HepG2 (cell line): ENCODE measurements around the gene AJUBA. TPM values are rescaled to one million over a fixed set of nuclear protein-coding genes. Genes with fewer than 3 reads are reported as not detected.

Experiments
- AHR ChIP-seq: IDR thresholded peaks from 2 replicates; pipeline ENCODE4 v1.6.1; 2018; ENCODE audit warnings: missing genetic modification reagents, missing compliant biosample characterization
- DNMT3B ChIP-seq: conservative IDR thresholded peaks from 2 replicates; pipeline ENCODE4 v1.6.1; 2016; ENCODE audit warnings: missing biosample characterization, control low read depth
- EED ChIP-seq: sonication (generic); formaldehyde crosslinking; IDR thresholded peaks from 2 replicates; pipeline ENCODE4 v1.5.0; 2020; ENCODE audit warnings: mild to moderate bottlenecking, missing genetic modification reagents
- FOSL2 ChIP-seq: sonication (generic); formaldehyde crosslinking; IDR thresholded peaks from 2 replicates; pipeline ENCODE4 v1.4.0; 2020; ENCODE audit warnings: missing genetic modification reagents
- ISX ChIP-seq: sonication (generic); formaldehyde crosslinking; conservative IDR thresholded peaks from 2 replicates; pipeline ENCODE4 v1.5.0; 2020; ENCODE audit warnings: missing genetic modification reagents
- RELA ChIP-seq: sonication (generic); formaldehyde crosslinking; IDR thresholded peaks from 2 replicates; pipeline ENCODE4 v1.4.0; 2020; ENCODE audit warnings: missing genetic modification reagents
- SIN3B ChIP-seq: fragments of 150-350 bp; IDR thresholded peaks from 2 replicates; pipeline ENCODE4 v1.6.1; 2014; ENCODE audit warnings: low read length
- SNAI1 ChIP-seq: sonication (generic); formaldehyde crosslinking; IDR thresholded peaks from 2 replicates; pipeline ENCODE4 v1.5.0; 2020; ENCODE audit warnings: mild to moderate bottlenecking, missing genetic modification reagents, borderline replicate concordance
- THAP11 ChIP-seq: IDR thresholded peaks from 2 replicates; pipeline ENCODE4 v1.6.1; 2016; ENCODE audit warnings: missing biosample characterization, missing genetic modification reagents
- TSC22D2 ChIP-seq: sonication (generic); formaldehyde crosslinking; IDR thresholded peaks from 2 replicates; pipeline ENCODE4 v1.5.1; 2020; ENCODE audit warnings: missing genetic modification reagents, mild to moderate bottlenecking, borderline replicate concordance
- ZFYVE20 ChIP-seq: sonication (generic); formaldehyde crosslinking; IDR thresholded peaks from 2 replicates; pipeline ENCODE4 v1.8.0; 2023; ENCODE audit warnings: low read depth, mild to moderate bottlenecking, moderate library complexity, missing genetic modification reagents, borderline replicate concordance
- ZNF205 ChIP-seq: IDR thresholded peaks from 2 replicates; pipeline ENCODE4 v1.6.1; 2018; ENCODE audit warnings: missing biosample characterization, missing genetic modification reagents
- ZNF274 ChIP-seq: sonication (generic); formaldehyde crosslinking; IDR thresholded peaks from 2 replicates; pipeline ENCODE4 v1.5.1; 2020; ENCODE audit warnings: mild to moderate bottlenecking, missing genetic modification reagents
- ZNF383 ChIP-seq: sonication (generic); formaldehyde crosslinking; IDR thresholded peaks from 2 replicates; pipeline ENCODE4 v1.4.0; 2020; ENCODE audit warnings: missing genetic modification reagents, mild to moderate bottlenecking, borderline replicate concordance
- ZNF549 ChIP-seq: sonication (generic); formaldehyde crosslinking; IDR thresholded peaks from 2 replicates; pipeline ENCODE4 v1.5.0; 2020; ENCODE audit warnings: missing genetic modification reagents
- ZNF790 ChIP-seq: sonication (generic); formaldehyde crosslinking; IDR thresholded peaks from 2 replicates; pipeline ENCODE4 v1.8.0; 2022; ENCODE audit warnings: missing genetic modification reagents, mild to moderate bottlenecking, borderline replicate concordance
- polyA plus RNA-seq, 8 experiments: library from polyadenylated mRNA; depleted of rRNA in 3 of 8; stranded (reverse) in 7 of 8; unstranded in 1 of 8; fragments of >200 nt; fragmentation: Illumina TruSeq in 4 of 8; extraction: Trizol in 4 of 8; gene quantifications; 2 replicates each; pipeline versions ENCODE4 v1.2.1 to v1.2.3, GENCODE V29; 2011 to 2016; ENCODE audit warnings: low read depth in 4 of 8, missing spikeins in 1 of 8, mixed read lengths in 1 of 8; ENCODE audit not compliant: insufficient read depth in 1 of 8
- total RNA-seq, 5 experiments: library from RNA; depleted of rRNA; stranded (reverse); fragments of >200 nt; fragmentation: Illumina TruSeq; extraction: Trizol; gene quantifications; 2 replicates each; pipeline ENCODE4 v1.2.3, GENCODE V29; 2016; ENCODE audit warnings: low read depth in 1 of 5
- TF ChIP-seq, protein P1 (sequence below): sonication (generic); formaldehyde crosslinking; IDR thresholded peaks from 2 replicates; pipeline ENCODE4 v1.4.0; 2020; ENCODE audit warnings: missing genetic modification reagents
- TF ChIP-seq, protein P2 (sequence below): sonication (generic); formaldehyde crosslinking; IDR thresholded peaks from 2 replicates; pipeline ENCODE4 v1.5.1; 2020; ENCODE audit warnings: mild to moderate bottlenecking, missing genetic modification reagents, moderate library complexity
- TF ChIP-seq, protein P3 (sequence below): IDR thresholded peaks from 2 replicates; pipeline ENCODE4 v1.6.1; 2012; ENCODE audit warnings: low read depth, low read length, improper control_type of control experiment
- TF ChIP-seq, protein P4 (sequence below): sonication (generic); formaldehyde crosslinking; IDR thresholded peaks from 2 replicates; pipeline ENCODE4 v1.5.1; 2020; ENCODE audit warnings: missing genetic modification reagents, mild to moderate bottlenecking, borderline replicate concordance
- TF ChIP-seq, protein P5 (sequence below): IDR thresholded peaks from 2 replicates; pipeline ENCODE4 v1.6.1; 2018; ENCODE audit warnings: missing genetic modification reagents, mild to moderate bottlenecking, missing compliant biosample characterization
- TF ChIP-seq, protein P6 (sequence below): sonication (generic); formaldehyde crosslinking; IDR thresholded peaks from 2 replicates; pipeline ENCODE4 v1.5.0; 2020; ENCODE audit warnings: missing genetic modification reagents

The AJUBA gene
- total and polyA plus RNA-seq, 2 of the 13 experiments (the other 11 are each of a cell fraction or from before 2014, with no cell fraction given): 157 to 241 TPM

DNA sequence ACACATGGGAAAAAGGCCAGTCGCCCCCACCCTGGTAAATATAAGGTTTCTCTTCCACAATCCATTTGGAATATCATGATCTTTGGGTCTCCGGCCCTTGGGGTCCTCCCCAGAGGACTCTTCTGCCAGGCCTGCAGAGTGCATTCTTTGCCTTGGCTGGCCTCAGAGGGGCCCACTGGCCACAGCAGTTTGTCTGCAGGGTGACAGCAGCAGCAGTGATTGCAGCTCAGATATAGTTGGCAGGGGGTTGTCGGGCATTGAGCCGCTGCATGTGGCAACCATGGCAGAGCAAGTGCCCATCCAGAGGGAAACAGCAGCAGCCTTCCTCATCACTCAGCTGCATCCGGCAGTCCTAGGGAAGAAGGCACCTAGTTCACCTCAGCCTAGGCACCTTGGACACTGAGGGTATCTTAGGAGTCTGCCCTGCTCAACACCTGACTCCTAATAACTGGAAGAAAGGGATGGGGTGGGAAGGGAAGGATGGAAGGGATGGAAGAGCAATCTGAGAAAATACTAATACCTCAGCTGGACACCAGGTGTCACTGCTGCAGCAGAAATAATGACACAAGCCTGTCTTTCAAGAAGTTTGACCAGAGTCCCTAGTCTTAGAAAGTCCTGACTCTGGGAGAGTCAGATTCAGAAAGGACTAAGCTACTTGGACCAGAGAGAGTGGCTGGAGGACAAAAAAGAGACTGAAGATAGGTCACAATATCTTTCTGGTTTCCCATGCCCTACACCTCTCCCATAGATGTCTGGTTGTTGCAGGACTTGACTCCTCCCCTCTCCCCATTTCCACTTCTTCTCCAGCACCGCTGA, 8.9 kb downstream of the AJUBA start (continued):
- TF ChIP-seq AHR: no peak; the same call in 1 of the 2 replicates
- TF ChIP-seq, protein P1, sequence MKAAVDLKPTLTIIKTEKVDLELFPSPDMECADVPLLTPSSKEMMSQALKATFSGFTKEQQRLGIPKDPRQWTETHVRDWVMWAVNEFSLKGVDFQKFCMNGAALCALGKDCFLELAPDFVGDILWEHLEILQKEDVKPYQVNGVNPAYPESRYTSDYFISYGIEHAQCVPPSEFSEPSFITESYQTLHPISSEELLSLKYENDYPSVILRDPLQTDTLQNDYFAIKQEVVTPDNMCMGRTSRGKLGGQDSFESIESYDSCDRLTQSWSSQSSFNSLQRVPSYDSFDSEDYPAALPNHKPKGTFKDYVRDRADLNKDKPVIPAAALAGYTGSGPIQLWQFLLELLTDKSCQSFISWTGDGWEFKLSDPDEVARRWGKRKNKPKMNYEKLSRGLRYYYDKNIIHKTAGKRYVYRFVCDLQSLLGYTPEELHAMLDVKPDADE (CRISPR knock-in tag): no peak
- TF ChIP-seq ZNF274: peak; percentile 19; the same call in 1 of the 2 replicates
- no peak for TF ChIP-seq ZNF790
- no peak for TF ChIP-seq ZNF383 (CRISPR knock-in tag)
- no peak; the same call in 1 of the 2 replicates for TF ChIP-seq EED
- TF ChIP-seq, protein P2, sequence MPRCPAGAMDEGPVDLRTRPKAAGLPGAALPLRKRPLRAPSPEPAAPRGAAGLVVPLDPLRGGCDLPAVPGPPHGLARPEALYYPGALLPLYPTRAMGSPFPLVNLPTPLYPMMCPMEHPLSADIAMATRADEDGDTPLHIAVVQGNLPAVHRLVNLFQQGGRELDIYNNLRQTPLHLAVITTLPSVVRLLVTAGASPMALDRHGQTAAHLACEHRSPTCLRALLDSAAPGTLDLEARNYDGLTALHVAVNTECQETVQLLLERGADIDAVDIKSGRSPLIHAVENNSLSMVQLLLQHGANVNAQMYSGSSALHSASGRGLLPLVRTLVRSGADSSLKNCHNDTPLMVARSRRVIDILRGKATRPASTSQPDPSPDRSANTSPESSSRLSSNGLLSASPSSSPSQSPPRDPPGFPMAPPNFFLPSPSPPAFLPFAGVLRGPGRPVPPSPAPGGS: 0 out of 2 replicates have a peak, but pooled peaks have one; percentile 24
- no peak for TF ChIP-seq SIN3B
- TF ChIP-seq, protein P3, sequence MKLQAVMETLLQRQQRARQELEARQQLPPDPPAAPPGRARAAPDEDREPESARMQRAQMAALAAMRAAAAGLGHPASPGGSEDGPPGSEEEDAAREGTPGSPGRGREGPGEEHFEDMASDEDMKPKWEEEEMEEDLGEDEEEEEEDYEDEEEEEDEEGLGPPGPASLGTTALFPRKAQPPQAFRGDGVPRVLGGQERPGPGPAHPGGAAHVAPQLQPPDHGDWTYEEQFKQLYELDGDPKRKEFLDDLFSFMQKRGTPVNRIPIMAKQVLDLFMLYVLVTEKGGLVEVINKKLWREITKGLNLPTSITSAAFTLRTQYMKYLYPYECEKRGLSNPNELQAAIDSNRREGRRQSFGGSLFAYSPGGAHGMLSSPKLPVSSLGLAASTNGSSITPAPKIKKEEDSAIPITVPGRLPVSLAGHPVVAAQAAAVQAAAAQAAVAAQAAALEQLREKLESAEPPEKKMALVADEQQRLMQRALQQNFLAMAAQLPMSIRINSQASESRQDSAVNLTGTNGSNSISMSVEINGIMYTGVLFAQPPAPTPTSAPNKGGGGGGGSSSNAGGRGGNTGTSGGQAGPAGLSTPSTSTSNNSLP: peak; percentile 39; the same call in 1 of the 2 replicates
- TF ChIP-seq, protein P4, sequence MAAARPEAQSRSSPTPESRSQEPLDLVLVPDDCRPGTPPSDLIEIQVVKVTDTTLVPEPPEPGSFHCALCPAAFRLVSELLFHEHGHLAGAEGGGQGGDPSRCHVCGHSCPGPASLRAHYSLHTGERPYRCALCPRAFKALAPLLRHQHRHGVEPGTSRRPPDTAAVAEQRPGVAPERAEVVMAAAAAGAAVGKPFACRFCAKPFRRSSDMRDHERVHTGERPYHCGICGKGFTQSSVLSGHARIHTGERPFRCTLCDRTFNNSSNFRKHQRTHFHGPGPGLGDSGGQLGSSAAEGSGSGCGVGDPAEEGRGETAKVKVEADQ (CRISPR knock-in tag): no peak
- no peak for TF ChIP-seq ZFYVE20 (CRISPR knock-in tag)
- peak; percentile 63 for TF ChIP-seq RELA (CRISPR knock-in tag)
- 0 out of 2 replicates have a peak, but pooled peaks have one; percentile 2 for TF ChIP-seq THAP11 (CRISPR knock-in tag)
- no peak for TF ChIP-seq SNAI1 (CRISPR knock-in tag)
- TF ChIP-seq ISX (CRISPR knock-in tag): no peak
- TF ChIP-seq, protein P5, sequence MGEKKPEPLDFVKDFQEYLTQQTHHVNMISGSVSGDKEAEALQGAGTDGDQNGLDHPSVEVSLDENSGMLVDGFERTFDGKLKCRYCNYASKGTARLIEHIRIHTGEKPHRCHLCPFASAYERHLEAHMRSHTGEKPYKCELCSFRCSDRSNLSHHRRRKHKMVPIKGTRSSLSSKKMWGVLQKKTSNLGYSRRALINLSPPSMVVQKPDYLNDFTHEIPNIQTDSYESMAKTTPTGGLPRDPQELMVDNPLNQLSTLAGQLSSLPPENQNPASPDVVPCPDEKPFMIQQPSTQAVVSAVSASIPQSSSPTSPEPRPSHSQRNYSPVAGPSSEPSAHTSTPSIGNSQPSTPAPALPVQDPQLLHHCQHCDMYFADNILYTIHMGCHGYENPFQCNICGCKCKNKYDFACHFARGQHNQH (CRISPR knock-in tag): peak; percentile 28; the same call in 1 of the 2 replicates
- TF ChIP-seq, protein P6, sequence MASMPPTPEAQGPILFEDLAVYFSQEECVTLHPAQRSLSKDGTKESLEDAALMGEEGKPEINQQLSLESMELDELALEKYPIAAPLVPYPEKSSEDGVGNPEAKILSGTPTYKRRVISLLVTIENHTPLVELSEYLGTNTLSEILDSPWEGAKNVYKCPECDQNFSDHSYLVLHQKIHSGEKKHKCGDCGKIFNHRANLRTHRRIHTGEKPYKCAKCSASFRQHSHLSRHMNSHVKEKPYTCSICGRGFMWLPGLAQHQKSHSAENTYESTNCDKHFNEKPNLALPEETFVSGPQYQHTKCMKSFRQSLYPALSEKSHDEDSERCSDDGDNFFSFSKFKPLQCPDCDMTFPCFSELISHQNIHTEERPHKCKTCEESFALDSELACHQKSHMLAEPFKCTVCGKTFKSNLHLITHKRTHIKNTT: no peak
- peak; percentile 29; the same call in 1 of the 2 replicates for TF ChIP-seq FOSL2 (CRISPR knock-in tag)
- peak; percentile 28; the same call in 1 of the 2 replicates for TF ChIP-seq TSC22D2 (CRISPR knock-in tag)
- TF ChIP-seq ZNF549: no peak
- peak; percentile 80; the same call in 1 of the 2 replicates for TF ChIP-seq DNMT3B (CRISPR knock-in tag)
- 0 out of 2 replicates have a peak, but pooled peaks have one; percentile 56 for TF ChIP-seq ZNF205 (CRISPR knock-in tag)
